ENCODE results near the gene C1S.

GRCh38 chr12:7092229-7092985 lies 31.9 kb downstream of the C1S start, which contains the start of gene C1R:
- TF ChIP-seq CTCF (IDR thresholded peaks at IDR 0.05) (peak; percentile 80 to 95 (median 89)), POLR2A (IDR thresholded peaks at IDR 0.05) (peak in 1 of 2 donors; percentile 81), POLR2AphosphoS5 (IDR thresholded peaks at IDR 0.05; ENCODE audit: insufficient read depth in 1 of 2, low read depth in 1 of 2) (peak; percentile 91 to 94)

Data from vagina (tissue), 2 donors.